Activated CD4-positive, alpha-beta T cell treated with anti-CD3 and anti-CD28 coated beads, Interleukin-2, amount 50 U/mL, for 24 hours (primary cell): ENCODE data around the gene CABP2.
"Not testable (repeated sequence)": the region's sequence is repeated elsewhere in the genome, so short reads cannot be mapped to it uniquely, and the experiment has no call there.

Source experiments
- DNase-seq, 2 donors: peaks; one replicate each; pipeline ENCODE4 v3.0.0-alpha.2; 2020; ENCODE audit warnings: low read depth in 1 of 2, low spot score in 1 of 2

Gene CABP2

DNA sequence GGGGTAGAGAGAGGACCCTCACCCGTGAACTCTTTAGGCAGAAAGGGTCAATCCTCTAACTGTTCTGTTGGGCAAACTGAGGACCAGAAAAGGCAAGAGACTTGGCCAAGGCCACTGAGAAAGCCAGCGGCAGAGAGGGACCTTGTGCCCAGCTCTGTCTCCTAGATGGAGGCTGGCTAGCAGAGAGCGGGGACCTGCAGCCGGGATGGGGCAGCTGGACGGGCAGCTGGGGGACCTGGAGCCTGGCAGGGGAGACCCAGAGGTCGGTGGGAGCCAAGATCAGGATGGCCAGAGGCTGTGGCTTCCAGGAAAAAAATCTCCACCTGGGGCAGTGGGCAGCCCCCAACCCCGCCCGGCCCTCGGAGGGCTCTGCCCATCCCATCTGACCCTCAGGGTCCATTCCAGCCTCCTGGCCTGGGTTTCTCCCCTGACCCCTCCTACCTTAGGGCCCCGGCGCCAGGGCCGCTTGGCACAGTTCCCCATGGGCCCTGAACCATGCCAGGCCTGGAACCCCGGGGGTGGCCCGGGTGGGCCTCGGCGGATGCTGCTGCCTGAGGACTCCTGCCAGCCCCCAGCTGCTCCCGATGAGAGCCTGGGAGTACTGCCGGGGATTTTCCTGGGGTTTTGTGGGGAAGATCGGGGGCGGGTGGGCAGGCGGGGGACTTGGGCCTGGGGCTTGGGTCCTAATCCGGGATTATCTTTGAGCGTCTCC is at the start of gene CABP2:
Gene CABP2, minus strand, starts transcription at position 603 of the 712 bp plus-strand sequence. Its CDS starts 120 bp downstream, at position 483.
- no peak for DNase-seq

DNA sequence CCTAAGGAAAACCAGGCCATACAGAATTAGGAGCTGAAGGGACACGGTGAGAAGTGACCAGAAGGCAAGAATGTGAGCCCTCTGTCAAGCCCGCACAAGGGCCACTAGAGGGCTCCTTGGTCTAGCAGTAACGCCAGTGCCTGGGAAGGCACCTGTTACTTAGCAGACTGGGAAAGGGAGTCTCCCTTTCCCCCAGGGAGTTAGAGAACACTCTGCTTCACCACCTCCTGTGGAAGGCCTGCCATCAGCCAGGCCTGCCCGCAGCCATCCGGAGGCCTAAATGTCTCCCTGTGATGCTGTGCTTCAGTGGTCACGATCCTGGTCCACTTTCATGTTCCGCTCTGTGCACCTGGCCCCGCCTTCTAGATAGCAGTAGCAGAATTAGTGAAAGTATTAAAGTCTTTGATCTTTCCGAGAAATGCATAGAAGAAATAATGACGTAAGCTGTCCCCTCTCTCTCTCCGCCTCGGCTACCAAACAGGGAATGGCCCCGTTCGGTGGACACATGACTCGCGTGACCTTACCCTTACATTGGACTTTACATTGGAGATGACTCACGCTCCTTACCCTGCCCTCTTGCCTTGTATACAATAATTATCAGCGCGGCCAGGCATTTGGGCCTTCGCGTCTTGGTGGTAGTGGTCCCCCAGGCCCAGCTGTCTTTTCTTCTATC is 49.6 kb upstream of the CABP2 start:
- DNase-seq, result peak in 1 of 2 donors; percentile 18

DNA sequence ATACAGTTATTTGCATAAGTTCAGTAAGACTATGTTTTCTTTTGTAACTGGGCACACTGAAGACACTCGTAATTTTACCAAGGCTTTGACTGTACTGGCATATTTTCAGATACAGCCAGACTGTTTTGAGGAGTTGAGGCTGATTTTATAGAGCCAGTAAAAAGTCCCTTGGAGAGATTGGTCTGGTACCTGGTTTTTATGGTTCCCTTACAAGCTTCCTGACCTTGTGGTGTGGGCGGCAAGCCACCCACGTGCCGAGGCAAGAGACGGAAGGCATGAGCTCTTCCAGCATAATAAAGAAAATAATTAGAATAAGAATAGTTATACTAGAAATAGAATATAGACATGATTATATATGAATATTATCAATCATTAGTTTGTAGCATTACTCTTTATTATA is 49.1 kb upstream of the CABP2 start:
- DNase-seq, result no peak

DNA sequence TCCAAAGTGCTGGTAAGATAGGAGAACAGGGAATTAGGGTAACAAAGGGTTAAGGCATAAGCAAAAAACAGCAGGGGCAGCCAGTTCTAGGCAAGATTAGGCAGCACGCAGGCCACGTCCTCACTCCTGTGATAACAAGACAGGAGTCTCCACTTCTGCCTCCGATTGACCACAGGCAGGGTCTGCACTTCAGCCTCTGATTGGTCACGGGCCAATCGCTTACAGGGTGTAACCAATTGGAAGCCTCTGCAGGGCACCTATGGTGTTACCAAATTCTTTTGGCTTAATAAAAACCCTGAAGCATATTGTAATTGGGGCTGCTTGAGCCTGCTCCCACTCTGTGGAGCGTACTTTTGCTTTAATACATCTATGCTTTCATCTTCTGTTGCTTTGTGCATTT is 48.2 kb upstream of the CABP2 start:
- DNase-seq, result no peak

DNA sequence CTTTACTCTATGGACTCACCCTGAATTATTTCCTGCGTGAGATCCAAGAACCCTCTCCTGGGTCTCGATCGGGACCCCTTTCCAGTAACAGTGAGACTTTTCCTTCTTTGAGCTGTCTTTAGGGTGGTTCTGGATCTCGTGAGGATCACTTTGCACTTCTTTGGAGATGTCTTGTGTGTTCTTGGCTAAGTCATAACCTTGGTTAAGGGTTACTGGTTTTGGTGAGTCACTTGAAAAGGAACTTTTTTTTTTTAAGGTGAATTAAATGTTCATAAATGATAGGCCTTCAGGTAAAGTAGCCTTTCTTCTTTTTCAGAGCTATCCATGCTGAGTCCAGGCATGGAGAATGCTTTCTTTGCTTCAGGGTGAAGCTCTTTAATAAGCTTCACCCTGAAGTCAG is 41.0 kb upstream of the CABP2 start:
- DNase-seq, result no peak

DNA sequence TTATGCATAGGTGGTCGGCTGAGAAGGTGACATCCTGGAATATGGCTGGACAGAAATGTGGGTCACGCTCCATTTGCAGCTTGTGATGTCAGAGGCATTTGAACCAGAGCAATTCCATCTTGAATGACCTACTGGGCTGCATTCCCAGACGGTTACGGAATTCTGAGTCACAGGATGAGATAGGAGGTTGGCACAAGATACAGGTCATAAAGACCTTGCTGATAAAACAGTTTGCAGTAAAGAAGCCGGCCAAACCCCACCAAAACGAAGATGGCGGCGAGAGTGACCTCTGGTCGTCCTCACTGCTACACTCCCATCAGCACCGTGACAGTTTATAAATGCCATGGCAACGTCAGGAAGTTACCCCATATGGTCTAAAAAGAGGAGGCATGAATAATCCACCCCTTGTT is 40.5 kb upstream of the CABP2 start:
- not testable (repeated sequence) for DNase-seq

DNA sequence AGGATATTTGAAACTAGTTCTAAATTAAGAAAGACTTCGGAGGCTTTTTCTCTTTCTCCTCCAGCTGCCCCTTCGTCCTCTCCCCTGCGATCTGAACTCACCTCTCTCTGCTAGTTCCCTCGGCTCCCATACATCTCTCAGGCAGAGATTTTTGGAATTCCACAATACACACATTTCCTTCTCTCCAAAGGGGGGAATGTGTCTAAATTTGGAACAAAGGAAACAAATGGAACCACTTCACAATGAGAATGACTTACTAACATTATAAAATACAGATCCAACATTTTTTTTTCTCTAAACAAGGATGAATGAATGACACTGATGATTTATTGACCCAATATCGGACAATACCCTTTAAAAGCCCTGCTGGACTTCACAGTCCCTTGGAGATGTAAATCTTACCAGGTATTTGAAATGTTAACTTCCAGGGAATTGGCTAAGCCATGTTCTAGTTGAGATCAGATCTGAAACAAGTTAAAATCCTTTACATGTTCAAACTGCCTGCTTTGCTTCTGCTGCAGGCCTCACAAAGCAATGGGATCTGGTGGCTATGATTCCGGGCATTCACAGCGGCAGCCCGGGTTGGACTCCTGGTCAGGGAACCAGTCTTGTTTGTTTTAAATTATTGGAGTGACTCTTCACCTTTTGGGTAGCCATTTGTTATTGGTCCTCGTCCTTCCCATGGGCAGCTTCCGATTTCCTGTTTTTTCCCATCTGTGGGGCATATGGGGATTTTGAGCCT is 39.9 kb upstream of the CABP2 start:
- no peak for DNase-seq

DNA sequence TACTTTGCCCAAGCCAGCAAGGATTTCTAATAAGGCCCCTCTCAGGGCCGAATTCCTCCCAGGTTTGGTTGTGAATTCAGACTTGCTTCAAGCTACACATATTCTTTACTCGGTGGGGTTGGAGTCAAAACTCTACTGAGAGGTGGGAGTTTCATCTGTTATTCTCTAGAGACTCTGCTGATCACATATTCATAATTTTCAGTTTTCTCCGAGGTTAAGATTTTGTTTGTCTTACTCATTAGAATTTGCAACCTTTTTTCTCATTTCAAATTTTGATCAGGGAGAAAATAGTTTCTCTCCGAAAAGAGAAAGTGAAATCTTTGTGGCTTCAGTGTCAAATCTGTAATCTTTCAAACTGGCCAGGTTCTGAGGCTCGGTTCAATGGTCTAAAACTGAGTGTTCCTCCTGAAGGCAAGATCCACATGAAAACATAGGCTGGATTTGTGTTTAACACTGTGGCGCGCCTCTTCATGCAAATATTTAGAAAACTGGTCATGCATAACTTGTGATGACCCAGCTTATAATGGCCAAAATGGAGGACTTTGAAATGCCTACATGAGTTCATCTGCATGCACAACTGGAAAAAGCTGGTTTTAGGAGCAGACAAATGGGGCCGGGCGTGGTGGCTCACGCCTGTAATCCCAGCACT is 38.8 kb upstream of the CABP2 start:
- DNase-seq, result no peak

DNA sequence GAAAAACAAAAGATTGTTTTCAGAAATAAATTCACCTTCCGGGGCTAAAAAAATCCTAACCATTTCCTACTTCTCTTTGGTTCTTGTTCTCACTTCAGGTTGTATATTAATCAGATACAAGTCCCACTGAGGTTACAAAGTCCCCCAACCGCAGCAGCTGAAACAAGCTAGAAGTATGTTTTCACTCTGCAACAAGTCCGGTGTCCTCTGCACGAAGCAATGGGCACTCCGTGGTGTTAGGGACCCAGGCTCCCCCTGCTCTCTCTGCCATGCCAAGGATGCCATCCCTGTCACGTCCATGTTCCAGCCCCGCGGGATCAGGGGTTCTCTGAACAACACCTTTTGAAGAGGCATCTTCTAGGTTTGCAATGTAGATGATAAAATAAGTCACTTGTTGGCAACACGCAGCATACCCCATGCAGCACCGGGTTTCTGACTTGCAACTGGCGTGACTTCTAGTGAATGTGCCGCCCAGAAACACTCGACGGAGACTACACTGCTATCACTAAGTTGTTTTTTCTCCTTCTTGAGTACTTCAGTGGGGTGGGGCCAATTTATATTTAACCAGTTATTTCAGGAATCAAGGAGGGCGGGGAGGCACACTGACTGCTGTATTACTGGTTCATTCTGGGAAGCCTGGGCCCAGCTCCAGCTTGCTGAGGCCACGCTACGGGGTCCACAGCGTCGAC is 35.0 kb upstream of the CABP2 start:
- DNase-seq, result no peak

DNA sequence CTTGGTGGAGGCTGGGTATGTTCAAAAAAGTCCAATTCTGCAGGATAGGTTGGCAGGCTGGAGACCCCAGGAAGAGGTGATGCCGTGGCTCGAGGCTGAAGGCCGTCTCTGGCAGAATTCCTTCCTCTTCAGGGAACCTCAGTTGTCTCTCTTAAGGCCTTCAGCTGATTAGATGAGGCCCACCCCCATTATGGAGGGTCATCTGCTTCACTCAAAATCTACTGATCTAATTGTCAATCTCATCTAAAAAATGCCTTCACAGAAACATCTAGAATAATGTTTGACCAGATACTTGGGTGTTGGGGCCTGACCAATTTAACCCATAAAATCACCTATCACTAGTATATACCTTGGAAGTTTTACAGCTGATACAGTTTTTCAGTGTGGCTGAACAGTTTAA is 33.0 kb upstream of the CABP2 start:
- DNase-seq, result no peak

DNA sequence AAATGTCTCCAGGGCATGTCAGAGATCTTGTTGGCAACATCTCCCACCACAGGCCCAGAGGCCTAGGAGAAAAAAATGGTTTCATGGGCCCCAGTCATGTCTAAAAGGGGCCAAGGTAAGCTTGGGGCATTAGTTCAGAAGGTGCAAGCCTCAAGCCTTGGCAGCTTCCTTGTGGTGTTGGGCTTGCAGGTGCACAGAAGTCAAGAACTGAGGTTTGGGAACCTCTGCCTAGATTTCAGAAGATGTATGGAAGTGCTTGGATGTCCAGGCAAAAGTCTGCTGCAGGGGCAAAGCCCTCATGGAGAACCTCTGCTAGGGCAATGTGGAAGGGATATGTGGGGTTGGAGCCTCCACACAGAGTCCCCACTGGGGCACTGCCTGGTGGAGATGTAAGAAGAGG is 28.5 kb upstream of the CABP2 start:
- DNase-seq, result not testable (repeated sequence)

DNA sequence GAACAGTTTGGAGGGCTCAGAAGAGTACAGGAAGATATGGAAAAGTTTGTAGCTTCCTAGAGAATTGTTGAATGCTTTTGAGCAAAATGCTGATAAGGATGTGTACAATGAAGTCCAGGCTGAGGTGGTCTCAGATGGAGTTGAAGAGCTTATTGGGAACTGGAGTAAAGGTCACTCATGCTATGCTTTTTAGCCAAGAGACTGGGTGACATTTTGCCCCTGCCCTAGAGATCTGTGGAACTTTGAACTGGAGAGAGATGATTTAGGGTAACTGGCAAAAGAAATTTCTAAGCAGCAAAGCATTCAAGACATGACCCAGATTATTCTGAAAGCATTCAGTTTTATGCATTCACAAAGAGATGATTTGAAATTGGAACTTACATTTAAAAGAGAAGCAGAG is 27.9 kb upstream of the CABP2 start:
- DNase-seq, result no peak

DNA sequence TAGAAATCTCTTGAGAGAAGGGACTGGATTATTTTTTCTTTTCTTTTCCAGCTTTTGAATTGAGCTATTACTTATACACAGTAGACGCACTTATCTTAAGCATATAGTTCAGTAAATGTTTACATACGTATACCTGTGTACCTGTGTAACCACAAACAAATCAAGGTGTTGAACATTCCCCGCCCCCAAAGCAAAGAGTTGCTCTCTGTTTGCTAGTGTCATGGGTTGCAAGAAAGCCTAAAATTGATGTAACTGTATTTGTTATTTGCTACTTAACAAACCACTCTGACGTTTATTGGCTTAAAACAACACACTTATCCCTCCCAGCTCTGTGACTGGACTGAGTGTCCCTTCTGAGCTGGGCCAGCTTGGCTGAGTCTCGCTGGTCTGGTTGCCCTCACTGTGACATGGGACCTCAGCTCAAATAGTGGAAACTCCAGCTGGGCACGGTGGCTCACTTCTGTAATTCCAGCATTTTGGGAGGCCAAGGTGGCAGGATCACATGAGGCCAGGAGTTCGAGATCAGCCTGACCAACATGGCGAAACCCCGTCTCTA is 25.4 kb upstream of the CABP2 start:
- DNase-seq, result no peak

DNA sequence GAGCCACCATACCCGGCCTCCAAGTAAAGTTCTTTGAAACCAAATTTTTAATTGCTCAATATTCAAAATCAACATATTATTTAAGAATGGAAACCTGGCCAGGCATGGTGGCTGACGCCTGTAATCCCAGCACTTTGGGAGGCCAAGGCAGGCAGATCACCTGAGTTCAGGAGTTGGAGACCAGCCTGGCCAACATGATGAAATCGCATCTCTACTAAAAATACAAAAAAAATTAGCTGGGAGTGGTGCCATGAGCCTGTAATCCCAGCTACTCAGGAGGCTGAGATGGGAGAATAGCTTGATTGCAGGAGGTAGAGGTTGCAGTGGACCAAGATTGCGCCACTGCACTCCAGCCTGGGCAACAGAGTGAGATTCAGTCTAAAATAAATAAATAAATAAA is 24.9 kb upstream of the CABP2 start:
- not testable (repeated sequence) for DNase-seq

DNA sequence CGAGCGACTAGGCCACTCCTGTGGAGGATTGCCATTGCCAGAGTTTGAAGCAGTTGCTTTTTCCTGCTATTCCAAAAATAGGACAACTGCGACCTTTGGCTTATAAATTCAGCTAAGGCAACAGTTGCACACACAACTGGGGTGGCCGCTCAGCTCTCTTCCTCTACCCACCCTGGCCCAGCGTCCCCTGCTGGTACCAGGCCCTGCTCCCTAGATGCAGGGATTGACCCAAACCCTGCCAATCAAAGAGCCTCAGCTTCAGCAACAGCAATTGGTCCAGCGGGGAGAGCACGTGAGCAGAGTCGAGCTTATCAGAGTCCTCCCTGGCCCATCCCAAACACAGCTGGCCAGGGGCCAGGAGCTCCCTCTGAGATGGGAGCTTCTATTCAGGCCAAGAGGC is 22.0 kb upstream of the CABP2 start:
- no peak for DNase-seq

DNA sequence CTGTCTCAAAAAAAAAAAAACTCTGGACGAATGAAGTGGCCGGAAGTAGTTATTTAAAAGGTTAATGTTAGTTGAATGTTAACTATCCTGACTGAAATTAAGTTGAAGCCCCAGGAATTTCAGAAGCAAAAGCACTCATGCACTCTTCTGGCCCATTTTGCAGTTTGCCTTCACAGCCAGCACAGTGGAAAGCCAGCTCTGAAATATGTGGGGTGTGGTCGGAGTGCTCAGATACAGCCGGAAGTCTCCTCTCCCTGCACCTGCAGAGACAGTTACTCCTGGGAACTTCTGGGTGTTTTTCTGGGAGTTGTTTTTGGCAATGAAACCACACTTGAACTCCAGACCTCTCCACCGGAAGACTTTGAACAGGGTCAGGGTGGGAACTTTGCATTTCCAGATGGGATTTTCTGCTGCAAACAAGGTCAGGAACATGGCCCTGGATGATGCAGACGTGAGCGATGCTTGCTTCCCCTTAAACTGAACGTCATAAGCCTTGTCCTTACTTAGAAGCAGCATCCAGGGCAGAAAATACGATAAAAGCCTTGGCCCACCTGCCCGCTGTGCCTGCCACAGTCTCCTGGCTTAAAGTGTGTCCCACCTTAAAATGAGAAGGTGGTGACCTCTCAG is 21.5 kb upstream of the CABP2 start:
- no peak for DNase-seq

DNA sequence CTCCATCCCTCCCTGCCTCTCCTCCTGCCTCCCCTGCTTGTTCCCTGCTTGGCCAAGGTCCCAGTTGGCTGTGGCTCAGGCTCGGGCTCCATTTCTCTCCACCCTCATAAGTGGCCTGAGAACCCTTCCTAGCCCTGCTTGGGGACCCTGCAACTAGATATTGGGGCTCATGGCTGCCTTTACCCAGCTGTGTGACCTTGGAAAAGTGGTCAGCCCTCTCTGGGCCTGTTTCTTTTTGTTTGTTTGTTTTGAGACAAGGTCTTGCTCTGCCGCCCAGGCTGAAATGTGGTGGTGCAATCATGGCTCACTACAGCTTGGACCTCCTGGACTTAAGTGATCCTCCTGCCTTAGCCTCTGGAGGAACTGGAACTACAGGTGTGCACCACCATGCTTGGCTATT is 20.3 kb upstream of the CABP2 start:
- DNase-seq, result no peak

DNA sequence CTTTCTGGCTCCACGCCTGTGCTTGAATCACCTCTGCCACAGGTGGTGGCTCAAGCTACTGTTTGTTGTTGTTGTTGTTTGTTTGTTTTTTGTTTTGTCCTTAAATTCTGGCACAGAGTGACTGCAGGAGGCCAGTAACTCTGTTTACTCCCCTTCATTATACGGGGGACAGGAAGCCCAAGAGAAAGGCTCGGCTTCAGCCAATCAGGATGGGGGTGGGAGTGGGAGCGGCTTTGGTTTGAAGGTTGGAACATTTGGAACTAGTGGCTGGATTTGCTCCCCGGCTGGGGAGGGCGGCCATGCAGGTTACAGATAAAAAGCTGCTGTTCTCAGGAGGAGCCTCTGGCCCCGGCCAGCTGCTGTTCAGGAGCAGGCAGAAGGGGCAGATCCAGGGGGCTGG is 19.7 kb upstream of the CABP2 start:
- DNase-seq, result no peak

DNA sequence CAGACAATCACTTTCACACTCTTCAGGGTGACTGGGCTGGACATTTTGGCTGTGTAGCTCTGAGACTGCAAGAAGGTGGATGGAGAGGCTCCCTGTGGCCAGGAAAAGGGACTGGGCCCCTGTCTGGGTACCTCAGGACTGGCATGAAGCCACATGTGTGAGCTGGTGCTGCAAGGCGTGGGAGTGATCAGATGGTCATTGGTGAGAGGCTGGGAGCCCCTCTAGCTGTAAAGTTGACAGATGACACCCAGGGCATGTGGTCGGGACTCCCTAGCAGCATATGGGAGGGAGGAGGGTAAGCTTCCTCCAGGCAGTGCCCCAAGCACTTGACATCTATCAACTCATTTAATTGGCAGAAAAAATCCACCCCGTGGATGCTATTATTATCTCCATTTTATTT is 18.9 kb upstream of the CABP2 start:
- no peak for DNase-seq

DNA sequence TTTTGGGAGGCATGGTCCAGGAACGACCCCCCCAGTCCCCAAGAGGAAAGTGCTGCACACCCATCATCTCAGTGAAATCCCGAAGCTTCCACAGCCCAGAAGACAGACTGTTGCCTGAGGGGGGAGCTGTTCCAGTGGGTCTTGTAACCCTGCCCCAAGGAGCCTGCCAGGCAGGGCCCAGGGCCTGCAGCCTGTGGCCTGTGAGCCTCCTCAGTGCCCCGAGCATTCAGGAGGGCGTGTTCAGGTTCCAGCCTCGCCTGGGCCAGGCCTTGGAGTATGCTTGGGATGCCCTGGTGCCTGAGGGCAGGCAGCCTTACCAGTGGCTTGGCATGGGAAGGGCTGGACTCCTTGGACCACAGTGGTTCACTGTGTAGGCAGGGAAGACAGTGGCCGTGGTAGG is 18.0 kb upstream of the CABP2 start:
- DNase-seq, result no peak
